GM12892 (cell line): ENCODE results near the gene FAM3D.

Experiments
- POLR2A ChIP-seq: IDR thresholded peaks from 2 replicates; pipeline ENCODE4 v1.6.1; 2011; ENCODE audit warnings: low read depth, low read length, control low read depth
- POLR2AphosphoS5 ChIP-seq: IDR thresholded peaks from 2 replicates; pipeline ENCODE4 v1.6.1; 2011; ENCODE audit warnings: low read depth, low read length, control low read depth
- TAF1 ChIP-seq: IDR thresholded peaks from 2 replicates; pipeline ENCODE4 v1.6.1; 2011; ENCODE audit warnings: low read depth, mild to moderate bottlenecking, control low read depth, low read length, borderline replicate concordance

- TF ChIP-seq POLR2A = no peak
- no peak for TF ChIP-seq TAF1
- no peak for TF ChIP-seq POLR2AphosphoS5
These were observed 45.3 kb upstream of the FAM3D start for GRCh38 chr3:58711871-58712270.
